Measurements from ENCODE around the gene CCDC77. TPM values are rescaled to one million over a fixed set of nuclear protein-coding genes. Genes with fewer than 3 reads are reported as not detected.

CCDC77 gene
- polyA plus RNA-seq, 1 of the 3 experiments (the other 2 are of a cell fraction) = 5.9 TPM

DNA sequence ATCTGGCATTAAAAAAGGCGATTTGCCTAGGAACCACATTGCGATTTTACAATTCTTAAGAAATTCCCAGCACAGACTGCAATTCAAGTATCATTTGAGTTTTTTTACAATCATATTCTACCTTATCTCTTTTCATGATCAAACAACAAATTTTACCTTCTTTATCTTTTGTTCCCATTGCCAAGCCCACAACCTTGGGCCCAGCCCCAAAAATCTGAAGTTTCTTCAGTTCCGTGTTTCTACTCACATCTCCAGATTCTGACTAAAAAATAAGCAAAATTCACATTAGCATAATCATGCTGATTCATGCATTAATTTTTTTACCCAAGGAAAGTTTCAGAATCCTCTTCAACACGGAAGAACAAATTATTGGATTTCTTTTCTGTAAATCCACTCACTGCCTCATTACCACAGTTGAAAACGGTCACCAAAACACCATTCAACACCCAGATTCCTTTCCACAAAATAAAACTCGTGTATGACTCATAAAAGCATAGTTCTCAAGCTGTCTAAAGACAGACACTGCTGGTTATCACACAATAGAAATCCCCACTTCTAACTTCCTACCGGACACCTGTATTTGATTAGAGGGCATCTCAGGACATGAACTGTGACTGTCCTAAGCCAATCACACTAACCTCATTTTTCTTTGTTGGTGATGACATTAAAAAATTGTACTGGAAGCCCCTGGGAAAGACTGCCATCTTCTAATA, 45.0 kb upstream of the CCDC77 start:
- ChIA-PET POLR2A (interaction anchor here (0.6 kb wide), 1 partner anchor 24 kb away, joined by 3 read pairs; no protein-coding TSS in a partner anchor), CTCF (interaction anchor here (1.5 to 1.7 kb wide), 2 partner anchors 15 to 191 kb away, joined by 3 to 5 read pairs; no protein-coding TSS in a partner anchor)
- H3K27ac ChIP-seq (ENCODE audit: low read depth in 2 of 2, low read length in 1 of 2) = peak overlapping the region; percentile 50 to 82
- no peaks in the 10 kb centered on the region for H3K27me3 ChIP-seq (ENCODE audit: insufficient read depth)
- no peak overlapping the region for H3K4me3 ChIP-seq (ENCODE audit: low read depth in 2 of 2, low read length in 1 of 2)
- no peak overlapping the region for H2AFZ ChIP-seq (ENCODE audit: low read depth)
- peaks cover 46% of the 10 kb centered on the region for H3K79me2 ChIP-seq (ENCODE audit: insufficient read depth)
- H3K4me1 ChIP-seq (ENCODE audit: control insufficient read depth in 1 of 2, insufficient read depth in 2 of 2, low read depth in 1 of 2, low read length in 1 of 2) = peaks cover 4 to 7% of the 10 kb centered on the region in 2 experiments; a peak in 3 of 4 replicates
- peaks cover 12% of the 10 kb centered on the region for H4K20me1 ChIP-seq (ENCODE audit: insufficient read depth)
- no peak overlapping the region for H3K9ac ChIP-seq
- WGBS (ENCODE audit: low lambda C conversion rate) = 60% methylated on average over 7 of the region's 7 CpGs
- H3K9me2 ChIP-seq = no peaks in the 10 kb centered on the region
- no peaks in the 10 kb centered on the region for H3K9me3 ChIP-seq
- peak; percentile 9 for DNase-seq
- H3K36me3 ChIP-seq (replicated peaks in 1 of 2; ENCODE audit: control insufficient read depth in 1 of 2, insufficient read depth in 2 of 2, low read length in 1 of 2) = peaks cover 50 to 69% of the 10 kb centered on the region in 2 experiments
- TF ChIP-seq RCOR1 (IDR thresholded peaks at IDR 0.05; ENCODE audit: low read length) (no peak), JUND (IDR thresholded peaks at IDR 0.05) (peak; percentile 16; the same call in 1 of the 2 replicates), FOXM1 (IDR thresholded peaks at IDR 0.05; ENCODE audit: low read depth) (no peak), GABPA (IDR thresholded peaks at IDR 0.05; ENCODE audit: low read depth) (no peak), TCF12 (IDR thresholded peaks at IDR 0.05) (peak; percentile 82), FOSL2 (IDR thresholded peaks at IDR 0.05; ENCODE audit: borderline replicate concordance, low read depth) (peak; percentile 48; the same call in 1 of the 2 replicates), GATA2 (CRISPR knock-in tag; IDR thresholded peaks at IDR 0.05) (no peak), FOXJ3 (CRISPR knock-in tag; IDR thresholded peaks at IDR 0.05) (no peak), RXRA (IDR thresholded peaks at IDR 0.05; ENCODE audit: borderline replicate concordance, low read depth) (peak; percentile 57; the same call in 1 of the 2 replicates), PBX3 (IDR thresholded peaks at IDR 0.05) (0 out of 2 replicates have a peak, but pooled peaks have one; percentile 23), NRF1 (IDR thresholded peaks at IDR 0.05; ENCODE audit: low read depth, low read length) (no peak)
- H3K4me2 ChIP-seq = no peak overlapping the region
- no peaks in the 10 kb centered on the region for H3F3A ChIP-seq (replicated peaks; ENCODE audit: insufficient read depth)

DNA sequence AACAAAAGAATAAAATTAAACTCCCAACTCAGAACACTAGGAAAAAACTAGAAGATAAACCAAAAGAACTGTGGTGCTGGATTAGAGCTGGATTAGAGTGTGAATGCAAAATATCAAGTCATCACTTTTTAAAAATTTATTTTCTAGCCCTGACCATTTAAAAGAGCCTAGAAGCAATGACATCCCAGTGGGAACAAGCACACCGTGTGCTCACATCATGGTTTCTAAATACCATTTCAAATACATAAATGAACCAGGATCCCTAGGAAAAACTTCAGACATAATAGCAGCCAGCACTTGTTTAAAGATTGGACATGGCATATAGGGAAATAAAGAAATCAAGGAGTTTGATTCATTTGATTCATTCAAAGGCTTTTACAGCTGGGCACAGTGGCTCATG, 42.4 kb upstream of the CCDC77 start:
- Histone ChIP-seq H3K36me3 (replicated peaks in 1 of 2; ENCODE audit: control insufficient read depth in 1 of 2, insufficient read depth in 2 of 2, low read length in 1 of 2) (peaks cover 63 to 71% of the 10 kb centered on the region in 2 experiments), H2AFZ (ENCODE audit: low read depth) (no peak overlapping the region), H3K9me3 (no peaks in the 10 kb centered on the region), H3K27me3 (ENCODE audit: insufficient read depth) (no peaks in the 10 kb centered on the region), H3K4me3 (ENCODE audit: low read depth in 2 of 2, low read length in 1 of 2) (no peak overlapping the region), H3K9ac (no peak overlapping the region), H3K27ac (ENCODE audit: low read depth in 2 of 2, low read length in 1 of 2) (no peak overlapping the region), H3F3A (replicated peaks; ENCODE audit: insufficient read depth) (no peaks in the 10 kb centered on the region), H3K9me2 (no peaks in the 10 kb centered on the region), H3K4me1 (ENCODE audit: control insufficient read depth in 1 of 2, insufficient read depth in 2 of 2, low read depth in 1 of 2, low read length in 1 of 2) (peaks cover 4 to 7% of the 10 kb centered on the region in 2 experiments; a peak in 3 of 4 replicates), H3K79me2 (ENCODE audit: insufficient read depth) (peaks cover 46% of the 10 kb centered on the region), H3K4me2 (no peak overlapping the region), H4K20me1 (ENCODE audit: insufficient read depth) (peaks cover 12% of the 10 kb centered on the region)
- ChIA-PET POLR2A (no interaction called here), CTCF (no interaction called here)
- no peak for TF ChIP-seq POLR2AphosphoS5 (IDR thresholded peaks at IDR 0.05; ENCODE audit: low read depth, low read length)
- no peak for TF ChIP-seq MEF2A (IDR thresholded peaks at IDR 0.05; ENCODE audit: borderline replicate concordance, low read depth)
- no peak for TF ChIP-seq FOXM1 (IDR thresholded peaks at IDR 0.05; ENCODE audit: low read depth)
- no peak for TF ChIP-seq FOSL2 (IDR thresholded peaks at IDR 0.05; ENCODE audit: borderline replicate concordance, low read depth)
- no peak for TF ChIP-seq RCOR1 (IDR thresholded peaks at IDR 0.05; ENCODE audit: low read length)
- 94% methylated on average over 1 of the region's 1 CpG for WGBS (ENCODE audit: low lambda C conversion rate)
- no peak for DNase-seq

All from SK-N-SH (cell line).